ENCODE results near the gene MAP6D1. TPM values are rescaled to one million over a fixed set of nuclear protein-coding genes. Genes with fewer than 3 reads are reported as not detected.

Gene MAP6D1
- total RNA-seq, 1 experiment from 2014 or later: 1.9 TPM

Other genes starting within 250 kb of the MAP6D1 start
- gene KLHL24, start 190.0 kb downstream of the MAP6D1 start, total RNA-seq (2014; rRNA removed; shearing (Covaris generic)): 12.2 and 16.7 TPM in 2 replicates
- gene YEATS2, start 127.8 kb downstream of the MAP6D1 start, total RNA-seq (2014; rRNA removed; shearing (Covaris generic)): 37.4 and 44.4 TPM in 2 replicates
- gene PARL, start 59.3 kb upstream of the MAP6D1 start, total RNA-seq (2014; rRNA removed; shearing (Covaris generic)): 102 and 114 TPM in 2 replicates
- gene ABCC5, start 192.3 kb upstream of the MAP6D1 start, total RNA-seq (2014; rRNA removed; shearing (Covaris generic)): 17.3 and 18.2 TPM in 2 replicates
- gene HTR3D, start 206.2 kb upstream of the MAP6D1 start, total RNA-seq (2014; rRNA removed; shearing (Covaris generic)): not detected in 2 replicates
- gene HTR3C, start 227.5 kb upstream of the MAP6D1 start, total RNA-seq (2014; rRNA removed; shearing (Covaris generic)): not detected in 2 replicates